ENCODE measurements around the gene TMEM234.

TMEM234 gene

DNA sequence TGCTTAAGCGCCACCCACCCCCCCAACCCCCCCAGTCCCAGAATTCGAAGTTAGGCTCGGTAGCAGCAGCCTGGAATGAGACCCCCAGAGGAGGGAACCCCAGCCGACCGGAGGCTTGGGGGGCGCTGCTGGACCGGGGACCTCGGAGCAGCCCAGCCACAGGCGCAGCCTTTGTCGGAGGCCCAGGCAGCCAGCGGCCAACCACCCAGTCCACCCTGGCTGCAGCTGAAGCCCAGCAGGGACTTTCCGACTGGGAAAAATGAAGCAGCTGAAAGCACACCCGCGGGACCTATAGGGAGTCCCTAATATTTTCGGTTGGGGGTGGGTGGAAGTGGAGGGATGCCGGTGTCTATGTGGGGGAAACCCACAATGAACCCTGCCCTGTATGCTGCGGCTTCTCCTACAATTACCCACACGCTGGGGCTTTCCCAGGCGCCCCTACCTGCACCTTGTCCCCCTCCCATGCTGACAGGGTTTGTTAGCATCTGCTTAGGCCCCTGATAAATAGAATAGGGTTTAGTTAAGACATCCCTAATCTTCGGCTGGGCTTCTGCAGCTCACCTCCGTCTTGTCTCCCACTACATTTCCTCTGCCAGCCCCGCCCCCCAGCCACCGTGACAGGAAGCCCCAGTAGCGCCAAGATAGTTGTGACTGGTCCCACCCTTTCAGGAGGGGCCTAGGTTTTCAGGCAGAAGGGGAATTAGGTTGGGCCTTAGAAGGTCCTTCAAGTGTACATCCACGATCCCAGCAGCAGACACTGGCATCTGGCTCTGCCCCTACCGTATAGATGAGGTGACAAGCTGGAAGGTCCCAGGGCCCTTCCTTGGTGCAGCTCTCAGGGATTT lies 20.9 kb downstream of the TMEM234 start:
- Histone ChIP-seq H3K4me2 (ENCODE audit: low read length) (peak overlapping the region; percentile 91), H3K27me3 (ENCODE audit: control insufficient read depth, insufficient read depth, low read length) (no peaks in the 10 kb centered on the region), H3K27ac (peak overlapping the region; percentile 88), H3K4me3 (ENCODE audit: low read depth, low read length) (peak overlapping the region; percentile 72), H3K9me3 (ENCODE audit: control insufficient read depth, low read length) (no peaks in the 10 kb centered on the region), H3K79me2 (no peaks in the 10 kb centered on the region), H3K4me1 (peaks cover 11% of the 10 kb centered on the region), H2AFZ (peak overlapping the region; percentile 58), H3K36me3 (ENCODE audit: control insufficient read depth, insufficient read depth, low read length) (no peaks in the 10 kb centered on the region), H3K9ac (no peak overlapping the region)
- TF ChIP-seq, protein P1, sequence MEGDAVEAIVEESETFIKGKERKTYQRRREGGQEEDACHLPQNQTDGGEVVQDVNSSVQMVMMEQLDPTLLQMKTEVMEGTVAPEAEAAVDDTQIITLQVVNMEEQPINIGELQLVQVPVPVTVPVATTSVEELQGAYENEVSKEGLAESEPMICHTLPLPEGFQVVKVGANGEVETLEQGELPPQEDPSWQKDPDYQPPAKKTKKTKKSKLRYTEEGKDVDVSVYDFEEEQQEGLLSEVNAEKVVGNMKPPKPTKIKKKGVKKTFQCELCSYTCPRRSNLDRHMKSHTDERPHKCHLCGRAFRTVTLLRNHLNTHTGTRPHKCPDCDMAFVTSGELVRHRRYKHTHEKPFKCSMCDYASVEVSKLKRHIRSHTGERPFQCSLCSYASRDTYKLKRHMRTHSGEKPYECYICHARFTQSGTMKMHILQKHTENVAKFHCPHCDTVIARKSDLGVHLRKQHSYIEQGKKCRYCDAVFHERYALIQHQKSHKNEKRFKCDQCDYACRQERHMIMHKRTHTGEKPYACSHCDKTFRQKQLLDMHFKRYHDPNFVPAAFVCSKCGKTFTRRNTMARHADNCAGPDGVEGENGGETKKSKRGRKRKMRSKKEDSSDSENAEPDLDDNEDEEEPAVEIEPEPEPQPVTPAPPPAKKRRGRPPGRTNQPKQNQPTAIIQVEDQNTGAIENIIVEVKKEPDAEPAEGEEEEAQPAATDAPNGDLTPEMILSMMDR (IDR thresholded peaks at IDR 0.05): no peak

DNA sequence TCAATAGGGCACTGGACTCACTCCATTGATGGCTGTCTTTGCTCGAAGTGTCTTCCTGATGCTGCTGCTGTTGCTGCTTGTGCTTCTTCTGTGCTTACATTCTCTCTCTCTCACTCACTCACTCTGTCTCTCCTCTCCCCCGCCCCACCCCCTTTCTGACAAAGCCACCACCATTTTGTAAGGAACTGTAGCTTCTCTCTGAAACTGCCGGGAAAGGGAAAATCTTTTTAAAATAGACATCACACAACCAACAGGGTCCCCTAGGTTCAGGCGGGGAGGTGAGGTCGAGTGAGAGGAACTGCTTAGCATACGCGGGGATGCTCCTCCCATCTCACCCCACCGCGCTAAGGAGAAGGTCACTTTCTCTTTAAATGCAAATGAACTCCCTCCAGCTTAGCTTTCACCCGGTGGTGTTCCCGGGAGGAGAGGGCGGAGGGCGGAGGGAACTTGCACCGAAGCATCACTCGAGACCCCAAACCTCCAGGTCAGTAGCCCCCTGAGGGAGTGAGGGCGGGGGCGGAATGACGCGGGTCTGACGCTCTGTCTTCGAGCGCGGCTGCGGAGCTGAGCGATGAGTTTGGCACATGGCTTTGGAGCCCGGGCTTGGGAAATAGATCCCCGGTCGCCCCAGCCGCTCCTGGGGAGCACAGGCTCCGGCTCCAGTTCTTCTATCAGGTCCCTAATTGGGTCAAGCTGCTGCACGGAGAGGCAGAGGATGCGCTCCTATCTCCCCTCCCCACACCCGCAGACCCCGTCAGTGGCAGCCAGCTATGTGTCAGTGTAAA lies 21.7 kb downstream of the TMEM234 start, which contains the start of gene CCDC28B:
Gene CCDC28B, plus strand, starts transcription at position 370 of the 785 bp plus-strand sequence. CDS start 1,341 bp downstream, outside the sequence.
- Histone ChIP-seq H3K9me3 (ENCODE audit: control insufficient read depth, low read length) (no peaks in the 10 kb centered on the region), H3K27me3 (ENCODE audit: control insufficient read depth, insufficient read depth, low read length) (no peaks in the 10 kb centered on the region), H3K27ac (peak within 1 kb of the TSS; percentile 88), H3K4me2 (ENCODE audit: low read length) (peak within 1 kb of the TSS; percentile 91), H3K9ac (no peak within 1 kb of the TSS), H3K36me3 (ENCODE audit: control insufficient read depth, insufficient read depth, low read length) (no peaks in the 10 kb centered on the region), H2AFZ (peak within 1 kb of the TSS; percentile 88), H3K4me1 (peaks cover 11% of the 10 kb centered on the region), H3K4me3 (ENCODE audit: low read depth, low read length) (peak within 1 kb of the TSS; percentile 72), H3K79me2 (no peaks in the 10 kb centered on the region)
- TF ChIP-seq, protein P1 (IDR thresholded peaks at IDR 0.05): no peak

DNA sequence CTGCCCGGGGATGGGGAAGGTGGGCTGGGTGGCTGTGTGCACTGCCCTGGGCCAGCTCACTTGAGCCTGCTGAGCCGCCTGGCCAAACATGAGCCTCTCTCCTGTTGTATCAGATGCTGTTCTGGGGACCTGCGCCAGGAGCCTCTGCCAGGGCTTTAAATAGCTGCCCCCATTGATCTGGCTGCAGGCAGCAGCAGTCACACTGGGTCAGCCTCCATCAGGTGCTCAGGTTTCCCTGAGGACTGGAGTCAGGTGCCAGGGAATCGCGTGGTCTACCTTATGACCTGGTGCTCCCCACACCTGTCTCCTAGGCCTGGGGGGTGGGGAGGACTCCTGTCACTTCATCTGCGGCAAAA lies 22.5 kb downstream of the TMEM234 start:
- TF ChIP-seq, protein P1 (IDR thresholded peaks at IDR 0.05): no peak
- H3K9me3 ChIP-seq (ENCODE audit: control insufficient read depth, low read length): no peaks in the 10 kb centered on the region
- no peak overlapping the region for H3K9ac ChIP-seq
- H2AFZ ChIP-seq: peak overlapping the region; percentile 88
- H3K4me3 ChIP-seq (ENCODE audit: low read depth, low read length): peak overlapping the region; percentile 72
- H3K36me3 ChIP-seq (ENCODE audit: control insufficient read depth, insufficient read depth, low read length): no peaks in the 10 kb centered on the region
- peak overlapping the region; percentile 91 for H3K4me2 ChIP-seq (ENCODE audit: low read length)
- H3K27ac ChIP-seq: peak overlapping the region; percentile 88
- peaks cover 11% of the 10 kb centered on the region for H3K4me1 ChIP-seq
- H3K79me2 ChIP-seq: no peaks in the 10 kb centered on the region
- H3K27me3 ChIP-seq (ENCODE audit: control insufficient read depth, insufficient read depth, low read length): no peaks in the 10 kb centered on the region

- TF ChIP-seq, protein P1 (IDR thresholded peaks at IDR 0.05): no peak
Measured at GRCh38 chr1:32199043-32199716, 23.0 kb downstream of the TMEM234 start.

More at GRCh38 chr1:32199043-32199716, 23.0 kb downstream of the TMEM234 start:
- H3K4me3 ChIP-seq (ENCODE audit: low read depth, low read length): peak overlapping the region; percentile 33
- H2AFZ ChIP-seq: no peak overlapping the region
- no peaks in the 10 kb centered on the region for H3K27me3 ChIP-seq (ENCODE audit: control insufficient read depth, insufficient read depth, low read length)
- H3K9me3 ChIP-seq (ENCODE audit: control insufficient read depth, low read length): no peaks in the 10 kb centered on the region
- H3K79me2 ChIP-seq: no peaks in the 10 kb centered on the region
- H3K27ac ChIP-seq: peak overlapping the region; percentile 88
- H3K9ac ChIP-seq: no peak overlapping the region
- peaks cover 11% of the 10 kb centered on the region for H3K4me1 ChIP-seq
- H3K36me3 ChIP-seq (ENCODE audit: control insufficient read depth, insufficient read depth, low read length): no peaks in the 10 kb centered on the region
- peak overlapping the region; percentile 55 for H3K4me2 ChIP-seq (ENCODE audit: low read length)

Data from parathyroid adenoma (tissue), 2 donors.